Heart left ventricle (tissue), 13 donors: ENCODE measurements around the gene EIF4ENIF1.

Experiments used
- CTCF ChIP-seq, 12 donors: fragments of 200-600 bp; sonication (generic) in 4 of 12; IDR thresholded peaks; one replicate each; pipeline versions ENCODE4 v1.5.0 to v1.8.0; 2018 to 2022; ENCODE audit warnings: antibody characterized with exemption in 12 of 12, mild to moderate bottlenecking in 5 of 12
- POLR2A ChIP-seq, 2 donors: fragments of 450-650 bp; IDR thresholded peaks; one replicate each; pipeline ENCODE4 v1.6.1; 2017; ENCODE audit warnings: antibody characterized with exemption in 2 of 2, mild to moderate bottlenecking in 2 of 2, moderate library complexity in 2 of 2
- donor health status: ischemic (EF 13 %, LVEDD 7.1; RV severe dilation, severe dysfunction).
- donor health status: DM: no; HTN: yes; CAD: no.
- donor health status: DM: no; HTN: no; CAD: no.
- donor health status: ischemic (EF 25% LVEDD 6.9; RV normal size, moderate dysfunction).
- donor health status: ischemic (EF 25% LVEDD 5.7; RV mildly dilated, moderate dysfunction).
- donor health status: ischemic (EF 35%, LVEDD 5.7; RV mildly dilated, moderate dysfunction).
- donor health status: nonischemic (EF 11% LVEDD 7.7; RV severe dilation, severe dysfunction).
- donor health status: DM: yes; HTN: yes; CAD: no.
- donor health status: PGD.
- donor health status: ischemic (EF 29% LVEDD 5.4; RV normal size, mild dysfunction).
- donor health status: nonischemic (EF 23%, LVEDD 6.1; RV moderate dilation, normal function).

GRCh38 chr22:31504282-31504681 is 14.6 kb upstream of the EIF4ENIF1 start:
- TF ChIP-seq CTCF (IDR thresholded peaks at IDR 0.05) = no peak
- no peak for TF ChIP-seq POLR2A (IDR thresholded peaks at IDR 0.05)
